ENCODE data around the gene GGT6.

- no peak for TF ChIP-seq CTCF (IDR thresholded peaks at IDR 0.05; ENCODE audit: borderline replicate concordance, extremely low read depth, low read length, poor library complexity, severe bottlenecking)
- no peak for TF ChIP-seq EZH2 (IDR thresholded peaks at IDR 0.05; ENCODE audit: borderline replicate concordance, low read depth, low read length, severe bottlenecking)
Measured at GRCh38 chr17:4607261-4607741, 46.9 kb upstream of the GGT6 start.

Data from DND-41 (cell line).